Omental fat pad (tissue), 4 donors: ENCODE data around the gene B3GAT2. TPM values are rescaled to one million over a fixed set of nuclear protein-coding genes. Genes with fewer than 3 reads are reported as not detected.

Experiments
- ATAC-seq: fragments of 150-250 bp; one replicate; pipeline ENCODE4 v1.9.1; 2016; ENCODE audit warnings: mild to moderate bottlenecking, moderate library complexity; ENCODE audit not compliant: low FRiP score
- DNase-seq: peaks from one replicate; pipeline ENCODE4 v3.0.0-alpha.2; 2019; ENCODE audit warnings: low spot score
- CTCF ChIP-seq, 3 donors: fragments of 450-650 bp; IDR thresholded peaks; one replicate each; pipeline ENCODE4 v1.5.1; 2016 to 2017; ENCODE audit warnings: antibody characterized with exemption in 3 of 3, mild to moderate bottlenecking in 3 of 3, moderate library complexity in 2 of 3
- total RNA-seq, 4 donors: library from RNA; depleted of rRNA; stranded (reverse); fragments of >200 nt; gene quantifications; one replicate each; pipeline ENCODE4 v1.1.0, GENCODE V29; 2016

Gene B3GAT2
- total RNA-seq, 4 donors from 2014 or later = 0.12 to 0.16 TPM; not detected in 2

GRCh38 chr6:70846207-70846835 lies 110.5 kb downstream of the B3GAT2 start:
- ATAC-seq = no peak
- no peak for TF ChIP-seq CTCF (IDR thresholded peaks at IDR 0.05)
- no peak for DNase-seq

GRCh38 chr6:70844301-70844700 lies 112.6 kb downstream of the B3GAT2 start:
- TF ChIP-seq CTCF (IDR thresholded peaks at IDR 0.05) = no peak
- ATAC-seq (no peak), DNase-seq (no peak)

GRCh38 chr6:70843328-70843918 lies 113.4 kb downstream of the B3GAT2 start:
- ATAC-seq = no peak
- no peak for TF ChIP-seq CTCF (IDR thresholded peaks at IDR 0.05)
- no peak for DNase-seq

- no peak for TF ChIP-seq CTCF (IDR thresholded peaks at IDR 0.05)
- ATAC-seq = no peak
Observed at GRCh38 chr6:70842541-70842940, 114.3 kb downstream of the B3GAT2 start.

GRCh38 chr6:70841112-70841511 lies 115.7 kb downstream of the B3GAT2 start:
- DNase-seq (no peak), ATAC-seq (no peak)
- TF ChIP-seq CTCF (IDR thresholded peaks at IDR 0.05) = no peak

More at GRCh38 chr6:70842541-70842940, 114.3 kb downstream of the B3GAT2 start:
- DNase-seq = no peak

- DNase-seq (no peak), ATAC-seq (no peak)
- no peak for TF ChIP-seq CTCF (IDR thresholded peaks at IDR 0.05)
Observed at GRCh38 chr6:70839286-70840266, 117.3 kb downstream of the B3GAT2 start.
